Neural progenitor cell (in vitro differentiated cells): ENCODE results near the gene AGPAT1.

Experiments used
- CTCF ChIP-seq: fragments of 200-600 bp; sonication (generic); IDR thresholded peaks from 2 replicates; pipeline ENCODE4 v1.5.1; 2017; ENCODE audit warnings: antibody characterized with exemption, mild to moderate bottlenecking
- EZH2 ChIP-seq: fragments of 200-600 bp; sonication (generic); IDR thresholded peaks from 2 replicates; pipeline ENCODE4 v1.6.1; 2017; ENCODE audit warnings: antibody characterized with exemption, mild to moderate bottlenecking, moderate library complexity
- EZH2phosphoT487 ChIP-seq: fragments of 200-600 bp; sonication (generic); IDR thresholded peaks from 2 replicates; pipeline ENCODE4 v1.6.1; 2017; ENCODE audit warnings: antibody characterized with exemption

GRCh38 chr6:32171234-32171633, 4.7 kb downstream of the AGPAT1 start:
- TF ChIP-seq CTCF (no peak), EZH2phosphoT487 (no peak), EZH2 (no peak)
